SJSA1 (cell line): ENCODE results near the gene ADCY3. TPM values are rescaled to one million over a fixed set of nuclear protein-coding genes. Genes with fewer than 3 reads are reported as not detected.

Experiments used
- DNase-seq, 2 experiments: peaks; one replicate each; pipeline ENCODE4 v3.0.0-alpha.2; 2015 to 2020; ENCODE audit warnings: low spot score in 2 of 2, low read depth in 1 of 2
- H3K27ac ChIP-seq: fragments of 250-450 bp; sonication (Bioruptor Pico); 2 replicates; pipeline ENCODE4 v1.5.1; 2020; ENCODE audit warnings: mild to moderate bottlenecking, moderate library complexity
- H3K27me3 ChIP-seq: fragments of 250-450 bp; sonication (Bioruptor Pico); replicated peaks from 2 replicates; pipeline ENCODE4 v1.5.1; 2020; ENCODE audit warnings: mild to moderate bottlenecking, moderate library complexity
- H3K36me3 ChIP-seq: fragments of 250-450 bp; sonication (Bioruptor Pico); 2 replicates; pipeline ENCODE4 v1.5.1; 2020; ENCODE audit warnings: mild to moderate bottlenecking
- H3K4me1 ChIP-seq: fragments of 250-450 bp; sonication (Bioruptor Pico); replicated peaks from 2 replicates; pipeline ENCODE4 v1.6.1; 2021; ENCODE audit warnings: mild to moderate bottlenecking
- H3K4me3 ChIP-seq: fragments of 250-450 bp; sonication (Bioruptor Pico); 2 replicates; pipeline ENCODE4 v1.5.1; 2020; ENCODE audit warnings: mild to moderate bottlenecking
- H3K9me3 ChIP-seq: fragments of 250-450 bp; sonication (Bioruptor Pico); replicated peaks from 2 replicates; pipeline ENCODE4 v1.5.1; 2020; ENCODE audit warnings: mild to moderate bottlenecking
- total RNA-seq: library from RNA; depleted of rRNA; stranded (reverse); fragments of >200 nt; shearing (Covaris generic); gene quantifications from 2 replicates; pipeline ENCODE4 v1.2.3, GENCODE V29; 2014

The ADCY3 gene
- total RNA-seq, 1 experiment from 2014 or later, result 22.7 TPM

DNA sequence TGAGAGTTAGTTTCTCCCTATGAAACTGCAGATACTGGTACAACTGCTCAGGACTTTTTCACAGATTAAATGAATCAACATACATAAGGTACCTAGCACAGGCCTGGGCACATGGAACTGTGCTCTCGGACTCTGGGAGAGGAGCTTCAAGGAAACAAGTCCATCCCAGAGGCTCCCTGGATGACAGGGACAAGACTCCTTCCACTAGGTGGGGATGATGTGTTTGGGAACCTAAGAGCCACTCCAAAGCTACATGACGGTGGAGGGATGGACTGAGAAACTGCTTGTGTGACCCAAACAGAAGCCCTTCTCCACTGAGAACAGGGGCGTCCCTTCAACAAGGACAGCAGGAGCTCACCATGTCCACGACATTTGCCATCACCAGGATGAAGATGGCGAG lies 89.7 kb downstream of the ADCY3 start:
- Histone ChIP-seq H3K9me3 (no peaks in the 10 kb centered on the region), H3K27me3 (no peaks in the 10 kb centered on the region), H3K27ac (no peak overlapping the region), H3K4me3 (no peak overlapping the region), H3K36me3 (peaks cover 22% of the 10 kb centered on the region), H3K4me1 (peaks cover 12% of the 10 kb centered on the region)
- peak in 1 of 2 experiments; percentile 27 for DNase-seq

DNA sequence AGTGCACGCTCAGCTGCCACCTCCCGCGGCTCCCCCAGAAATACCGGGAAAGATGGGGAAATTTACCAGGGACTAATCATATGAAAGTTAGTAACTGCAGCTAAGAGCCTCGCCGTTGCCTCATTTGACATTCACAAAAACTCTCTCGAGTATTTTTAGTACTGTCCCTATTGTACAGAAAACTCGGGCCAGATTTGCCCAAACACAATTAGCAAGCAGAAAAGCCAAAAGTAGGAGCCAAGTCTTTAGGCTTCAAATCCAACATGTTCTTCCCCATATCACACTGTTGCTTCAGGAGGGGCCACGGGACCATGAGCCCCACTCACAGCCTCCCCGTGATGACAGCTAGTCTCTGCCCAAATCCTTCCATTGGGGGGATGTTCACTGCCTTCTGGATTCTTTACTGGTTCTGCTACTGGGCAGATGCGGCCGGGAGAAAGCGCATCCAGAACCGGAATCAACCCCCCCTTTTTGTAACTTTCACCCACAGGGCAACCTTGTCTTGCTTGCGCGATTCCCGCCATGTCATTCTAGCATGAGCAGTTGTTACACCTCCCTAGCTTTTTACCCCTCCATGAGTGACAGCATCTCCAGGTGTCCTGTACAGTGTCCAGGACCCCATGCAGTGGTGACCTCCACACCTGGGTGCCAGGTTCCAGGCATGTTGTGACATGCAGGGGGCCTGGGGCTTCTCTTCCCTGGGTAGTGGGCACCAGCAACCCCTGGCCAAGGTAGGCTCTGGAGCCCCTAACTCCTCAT lies 91.6 kb downstream of the ADCY3 start:
- Histone ChIP-seq H3K9me3 (no peaks in the 10 kb centered on the region), H3K36me3 (peaks cover 30% of the 10 kb centered on the region), H3K4me3 (no peak overlapping the region), H3K27ac (no peak overlapping the region), H3K27me3 (no peaks in the 10 kb centered on the region), H3K4me1 (peaks cover 7% of the 10 kb centered on the region)
- peak in 1 of 2 experiments; percentile 27 for DNase-seq

DNA sequence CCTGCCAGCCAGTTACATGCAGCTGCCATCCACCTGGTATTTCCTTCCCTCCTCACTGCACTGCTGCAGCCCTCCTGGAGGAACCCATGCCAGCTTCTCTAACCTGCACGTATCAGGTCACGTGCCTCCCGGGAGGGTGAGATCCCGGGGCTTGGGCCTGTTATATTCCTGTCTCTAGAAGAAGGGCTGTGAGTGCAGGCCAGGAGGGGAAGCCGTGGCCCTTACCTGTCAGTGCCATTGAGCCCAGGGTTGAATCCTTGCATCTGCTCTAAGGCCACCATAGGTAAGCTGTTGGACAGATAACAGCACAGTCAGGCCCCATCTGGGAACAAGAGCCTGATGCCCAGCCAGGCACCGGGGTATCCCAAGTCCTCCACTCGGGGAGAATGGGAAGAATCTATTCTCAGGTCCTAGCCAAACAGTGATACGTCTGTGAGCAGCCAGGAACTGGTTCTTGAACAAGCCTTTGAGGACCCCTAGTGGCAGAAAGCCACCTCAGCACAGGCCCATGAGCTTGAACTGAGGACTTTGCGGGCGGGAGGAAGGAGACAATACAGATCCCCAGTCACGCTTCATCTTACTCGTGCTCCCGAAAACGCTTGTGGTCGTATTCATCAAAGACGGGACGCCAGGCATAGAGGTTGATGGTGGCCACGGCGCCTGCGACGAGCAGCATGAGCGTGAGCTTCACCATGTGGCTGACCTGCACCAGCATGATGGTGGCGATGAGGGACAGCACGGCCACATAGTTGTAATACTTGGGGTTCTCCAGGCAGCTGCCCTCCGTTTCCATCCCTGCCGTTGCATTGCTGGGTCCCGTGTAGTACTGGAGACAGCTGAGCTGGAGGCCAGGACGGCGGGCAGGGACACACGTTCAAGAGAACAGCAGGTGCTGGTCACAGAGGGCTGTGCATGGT lies 92.5 kb downstream of the ADCY3 start:
- H3K9me3 ChIP-seq, result no peaks in the 10 kb centered on the region
- no peak overlapping the region for H3K27ac ChIP-seq

DNA sequence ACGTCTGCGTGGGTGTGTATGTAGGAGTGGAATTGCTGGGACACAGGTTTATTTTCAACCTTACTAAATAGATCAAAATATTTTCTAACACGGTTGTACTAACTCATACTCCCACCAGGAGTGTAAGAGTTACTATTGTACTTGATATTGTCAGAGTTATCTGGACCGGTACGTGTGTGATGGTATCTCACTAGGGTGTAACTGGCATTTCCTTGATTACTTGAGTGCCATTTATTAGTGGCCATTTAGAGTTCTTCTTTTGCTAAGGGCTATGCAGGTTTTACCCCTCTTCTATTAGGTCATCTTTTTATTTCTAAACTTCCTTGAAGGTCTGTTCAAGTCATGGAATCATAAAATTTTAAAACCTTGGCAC lies 93.3 kb downstream of the ADCY3 start:
- no peak overlapping the region for H3K4me3 ChIP-seq
- H3K4me1 ChIP-seq, result peaks cover 7% of the 10 kb centered on the region
- no peaks in the 10 kb centered on the region for H3K9me3 ChIP-seq
- no peak for DNase-seq
- H3K27ac ChIP-seq, result no peak overlapping the region
- no peaks in the 10 kb centered on the region for H3K27me3 ChIP-seq
- H3K36me3 ChIP-seq, result peaks cover 46% of the 10 kb centered on the region

More for the DNA sequence above, 92.5 kb downstream of the ADCY3 start:
- peaks cover 7% of the 10 kb centered on the region for H3K4me1 ChIP-seq
- DNase-seq, result peak; percentile 66 to 83
- peaks cover 37% of the 10 kb centered on the region for H3K36me3 ChIP-seq
- H3K4me3 ChIP-seq, result no peak overlapping the region
- H3K27me3 ChIP-seq, result no peaks in the 10 kb centered on the region

DNA sequence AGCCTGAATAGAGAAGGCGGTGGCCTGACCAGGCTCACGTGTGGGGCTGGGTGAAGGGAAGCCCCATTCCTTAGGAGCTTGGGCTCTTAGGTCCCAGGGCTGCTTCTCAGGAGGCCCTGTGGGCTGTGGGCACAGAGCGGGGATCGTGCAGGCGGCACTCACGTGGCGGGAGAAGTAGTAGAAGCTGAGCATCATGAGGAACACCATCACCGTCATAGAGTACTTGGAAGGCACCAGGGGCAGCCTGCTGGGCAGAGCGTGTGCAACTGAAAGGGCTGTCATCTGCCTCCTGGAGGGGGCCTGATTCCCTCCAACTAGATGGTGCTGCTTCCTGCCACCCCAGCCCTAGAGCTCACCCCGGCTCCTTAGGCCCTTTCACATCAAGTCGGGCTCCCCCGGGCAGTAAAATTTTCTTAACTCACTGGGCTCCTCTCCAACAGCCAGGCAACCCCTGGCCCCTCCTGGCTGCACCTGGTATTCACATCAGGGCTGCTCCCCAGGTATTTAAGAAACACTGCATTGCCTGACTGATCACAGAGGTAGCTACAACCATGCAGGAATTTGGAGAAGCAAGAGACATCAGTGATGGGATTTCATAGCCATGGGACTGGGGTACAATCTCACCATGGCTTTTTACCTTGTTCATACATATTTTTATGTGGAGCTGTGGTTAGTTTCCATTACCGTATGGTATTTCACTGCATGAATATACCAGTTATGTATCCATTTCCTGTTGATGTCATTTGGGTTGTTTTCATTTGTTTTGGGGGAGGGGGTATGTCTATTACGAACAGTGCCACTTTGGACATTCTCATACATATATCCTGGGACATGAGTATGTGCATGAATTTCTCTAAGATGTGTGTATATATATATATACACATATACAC lies 93.9 kb downstream of the ADCY3 start:
- no peak for DNase-seq
- Histone ChIP-seq H3K27me3 (no peaks in the 10 kb centered on the region), H3K4me1 (peaks cover 7% of the 10 kb centered on the region), H3K36me3 (peaks cover 52% of the 10 kb centered on the region), H3K9me3 (no peaks in the 10 kb centered on the region), H3K4me3 (no peak overlapping the region), H3K27ac (no peak overlapping the region)

DNA sequence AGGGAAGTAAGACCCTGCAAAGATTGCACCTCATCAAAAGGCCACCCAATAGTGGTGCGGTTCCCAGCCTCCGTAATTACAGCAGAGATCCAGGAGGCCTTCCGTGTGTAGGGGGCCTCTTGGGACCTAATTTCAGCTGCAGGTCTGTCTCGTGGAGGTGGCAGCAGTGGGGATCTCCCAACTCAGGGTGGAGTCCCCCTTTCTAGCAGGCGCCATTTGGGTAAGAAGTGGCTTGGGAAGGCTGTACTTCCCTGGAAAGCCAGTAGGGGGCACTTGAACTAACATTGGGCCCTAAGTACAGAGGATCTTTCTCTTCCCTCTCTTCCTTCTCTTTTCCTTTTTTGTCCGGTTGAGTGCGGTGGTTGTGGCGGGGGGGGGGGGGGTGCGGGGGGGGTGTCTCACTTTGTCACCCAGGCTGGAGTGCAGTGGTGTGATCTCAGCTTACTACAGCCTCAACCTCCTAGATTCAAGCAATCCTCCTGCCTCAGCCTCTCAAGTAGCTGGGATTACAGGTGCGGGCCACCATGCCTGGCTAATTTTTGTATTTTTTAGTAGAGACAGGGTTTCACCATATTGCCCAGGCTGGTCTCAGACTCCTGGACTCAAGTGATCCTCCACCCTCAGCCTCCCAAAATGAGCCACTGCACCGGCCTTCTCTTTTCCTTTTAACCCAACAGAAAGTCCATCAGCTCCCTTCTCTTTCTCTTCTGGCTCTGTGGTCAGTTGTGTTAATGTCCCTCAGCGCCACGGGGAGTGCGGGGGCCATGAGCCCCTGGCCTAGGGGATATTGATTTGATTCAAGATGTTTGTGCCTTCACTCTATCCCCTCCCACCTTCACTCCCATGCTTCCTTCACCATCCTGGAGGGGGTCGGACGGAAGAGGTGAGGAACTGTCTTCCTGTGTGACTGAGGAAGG lies 94.8 kb downstream of the ADCY3 start:
- peaks cover 7% of the 10 kb centered on the region for H3K4me1 ChIP-seq
- DNase-seq, result peak in 1 of 2 experiments; percentile 45
- no peak overlapping the region for H3K27ac ChIP-seq
- peaks cover 54% of the 10 kb centered on the region for H3K36me3 ChIP-seq
- no peak overlapping the region for H3K4me3 ChIP-seq
- H3K9me3 ChIP-seq, result no peaks in the 10 kb centered on the region
- H3K27me3 ChIP-seq, result no peaks in the 10 kb centered on the region

DNA sequence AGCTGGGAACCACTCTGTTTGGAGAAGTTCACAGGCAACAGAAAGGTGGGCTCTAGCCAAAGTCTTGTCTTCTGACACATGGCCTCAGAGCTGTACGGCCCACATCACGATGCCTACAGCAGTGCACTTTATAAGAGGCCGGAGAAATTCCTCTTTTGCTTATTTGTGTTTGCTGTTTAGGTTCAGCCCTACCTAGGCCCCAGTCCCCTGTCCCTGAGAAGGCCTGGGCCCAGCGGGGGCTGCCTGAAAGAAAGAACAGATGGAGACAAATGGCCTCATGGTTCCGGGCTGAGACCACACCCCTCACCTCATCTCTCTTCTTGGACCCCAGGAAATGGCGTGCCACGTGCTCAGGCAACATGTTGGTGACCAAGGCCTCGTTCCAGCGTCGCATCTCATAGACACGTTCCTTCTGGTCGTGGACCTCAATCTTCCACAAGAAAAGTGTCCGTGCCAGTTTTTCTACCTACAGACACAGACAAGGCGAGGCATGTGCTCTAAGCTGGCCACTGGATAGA lies 95.9 kb downstream of the ADCY3 start:
- Histone ChIP-seq H3K4me1 (peaks cover 7% of the 10 kb centered on the region), H3K27me3 (no peaks in the 10 kb centered on the region), H3K4me3 (no peak overlapping the region), H3K27ac (no peak overlapping the region), H3K36me3 (peaks cover 63% of the 10 kb centered on the region), H3K9me3 (no peaks in the 10 kb centered on the region)
- DNase-seq, result peak in 1 of 2 experiments; percentile 38

DNA sequence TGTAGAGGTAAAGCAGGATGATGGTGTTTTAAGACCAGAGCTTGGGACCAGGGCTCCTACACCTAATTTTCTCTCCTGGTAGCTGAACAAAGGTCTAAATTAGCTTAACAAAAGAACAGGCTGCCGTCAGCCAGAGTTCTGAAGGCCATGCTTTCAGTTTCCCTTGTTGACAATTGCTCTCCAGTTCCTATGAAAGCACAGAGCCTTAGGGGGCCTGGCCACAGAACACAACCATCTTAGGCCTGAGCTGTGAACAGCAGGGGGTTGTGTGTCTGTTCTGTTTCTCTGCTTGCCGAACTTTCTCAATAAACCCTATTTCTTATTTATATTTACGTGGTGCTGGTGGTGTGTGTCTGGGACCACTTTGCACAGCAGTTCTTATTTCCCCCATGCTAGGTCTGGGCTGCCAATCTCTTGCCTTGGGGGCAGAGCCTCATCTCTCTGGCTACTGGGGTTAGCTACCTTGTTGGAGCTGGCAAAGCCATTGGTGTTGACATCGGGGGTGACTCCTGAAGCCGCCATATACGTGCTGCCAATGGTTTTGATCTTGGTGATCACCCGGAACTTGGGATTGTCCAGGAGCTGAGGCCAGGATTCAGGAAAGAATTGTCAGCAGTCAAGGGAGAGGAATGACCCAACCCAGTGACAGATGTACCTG lies 97.9 kb downstream of the ADCY3 start:
- Histone ChIP-seq H3K4me3 (no peak overlapping the region), H3K27me3 (no peaks in the 10 kb centered on the region), H3K36me3 (peaks cover 75% of the 10 kb centered on the region), H3K27ac (no peak overlapping the region), H3K4me1 (peaks cover under 1% of the 10 kb centered on the region), H3K9me3 (no peaks in the 10 kb centered on the region)
- no peak for DNase-seq

DNA sequence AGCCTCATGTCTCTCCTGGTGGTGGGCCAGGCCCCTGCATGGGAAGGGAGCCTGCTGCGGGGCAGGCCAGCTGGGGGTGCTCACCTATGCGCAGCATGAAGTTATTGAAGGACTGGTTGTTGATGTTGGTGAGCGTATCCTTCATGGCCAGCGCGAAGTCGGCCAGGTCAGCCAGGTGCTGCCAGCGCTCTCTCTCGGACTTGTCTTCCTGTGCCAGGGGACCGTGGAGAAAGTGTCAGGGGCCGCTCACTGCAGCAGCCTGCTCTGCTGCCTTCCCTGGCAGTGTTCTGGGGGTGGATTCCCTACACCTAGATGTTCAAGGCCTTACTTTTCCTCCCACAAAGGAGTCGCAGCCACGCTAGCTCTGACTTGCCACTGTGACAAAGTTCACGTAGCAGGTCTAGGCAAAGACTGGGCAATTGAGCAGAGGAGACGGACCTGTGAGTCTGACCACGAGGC lies 98.6 kb downstream of the ADCY3 start:
- Histone ChIP-seq H3K27ac (no peak overlapping the region), H3K4me1 (peaks cover 7% of the 10 kb centered on the region), H3K36me3 (peaks cover 77% of the 10 kb centered on the region), H3K27me3 (no peaks in the 10 kb centered on the region), H3K9me3 (no peaks in the 10 kb centered on the region), H3K4me3 (no peak overlapping the region)
- DNase-seq, result no peak

DNA sequence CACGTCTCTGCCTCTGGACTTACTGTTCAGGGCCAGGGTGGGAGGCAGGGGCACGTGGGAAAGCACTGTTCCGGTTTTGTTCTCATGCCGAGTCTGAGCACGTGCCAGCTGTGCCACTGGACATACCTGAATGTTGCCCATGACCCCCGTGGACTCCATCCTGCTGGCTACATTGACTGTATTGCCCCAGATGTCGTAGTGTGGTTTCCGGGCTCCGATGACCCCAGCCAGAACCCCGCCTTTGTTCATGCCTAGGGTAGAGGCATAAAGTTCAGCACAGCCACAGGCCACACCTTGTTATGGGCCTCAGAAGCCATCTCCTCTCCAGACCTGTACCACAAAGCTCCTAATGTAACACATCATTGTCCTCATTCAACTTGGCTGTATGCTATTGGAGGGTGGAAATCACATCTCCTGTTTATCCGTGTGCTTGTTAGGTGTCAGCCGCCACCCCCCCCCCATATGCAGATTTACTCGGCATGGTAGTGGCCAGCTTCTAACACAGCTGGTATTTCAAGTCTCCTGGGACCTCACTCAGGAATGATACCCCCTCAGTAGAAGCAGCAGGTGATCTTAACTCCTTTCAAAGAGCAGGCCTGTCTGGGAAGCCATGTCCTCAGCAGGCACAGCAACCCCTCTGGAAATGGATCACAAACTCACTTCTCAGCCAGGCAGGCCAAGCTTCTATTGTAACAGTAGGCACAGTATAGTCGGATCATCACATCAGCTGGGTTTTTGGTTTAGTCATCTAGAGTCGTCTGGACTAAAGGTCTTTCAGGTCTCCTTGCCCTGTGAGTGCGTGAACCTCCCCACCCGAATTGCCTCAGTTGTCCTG lies 99.2 kb downstream of the ADCY3 start:
- no peak for DNase-seq

DNA sequence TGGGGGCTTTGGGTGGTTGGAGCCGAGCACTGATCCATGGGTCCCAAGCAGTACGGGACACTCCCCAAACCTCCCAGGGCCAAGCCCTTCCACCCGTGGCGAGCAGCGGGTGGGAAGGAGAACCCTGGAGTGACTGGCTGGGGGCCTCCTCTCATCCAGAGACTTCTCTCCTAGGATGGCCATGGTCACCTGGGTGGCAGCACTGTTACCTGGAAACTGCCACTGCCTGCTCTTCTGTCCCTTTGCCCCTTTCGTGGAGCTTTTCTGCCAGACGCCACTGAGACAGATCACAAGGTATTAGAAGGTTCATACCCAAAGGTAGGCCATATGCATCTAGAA lies 99.9 kb downstream of the ADCY3 start:
- no peak for DNase-seq
- H3K36me3 ChIP-seq, result peaks cover 91% of the 10 kb centered on the region
- peaks cover 12% of the 10 kb centered on the region for H3K4me1 ChIP-seq
- H3K27me3 ChIP-seq, result no peaks in the 10 kb centered on the region
- H3K27ac ChIP-seq, result no peak overlapping the region
- H3K4me3 ChIP-seq, result no peak overlapping the region
- no peaks in the 10 kb centered on the region for H3K9me3 ChIP-seq

More for the DNA sequence above, 99.2 kb downstream of the ADCY3 start:
- peaks cover 84% of the 10 kb centered on the region for H3K36me3 ChIP-seq
- H3K4me1 ChIP-seq, result peaks cover 12% of the 10 kb centered on the region
- H3K27ac ChIP-seq, result no peak overlapping the region
- no peaks in the 10 kb centered on the region for H3K9me3 ChIP-seq
- H3K4me3 ChIP-seq, result no peak overlapping the region
- no peaks in the 10 kb centered on the region for H3K27me3 ChIP-seq
